SK-N-DZ (cell line): Measurements from ENCODE around the gene ISG20.
A peak's percentile ranks its signal among the peaks of the same experiment; 100 is the strongest.

ENCODE experiments used
- DNase-seq: peaks from one replicate; pipeline ENCODE4 v3.0.0-alpha.2; 2015; ENCODE audit warnings: low spot score

Gene ISG20

DNA sequence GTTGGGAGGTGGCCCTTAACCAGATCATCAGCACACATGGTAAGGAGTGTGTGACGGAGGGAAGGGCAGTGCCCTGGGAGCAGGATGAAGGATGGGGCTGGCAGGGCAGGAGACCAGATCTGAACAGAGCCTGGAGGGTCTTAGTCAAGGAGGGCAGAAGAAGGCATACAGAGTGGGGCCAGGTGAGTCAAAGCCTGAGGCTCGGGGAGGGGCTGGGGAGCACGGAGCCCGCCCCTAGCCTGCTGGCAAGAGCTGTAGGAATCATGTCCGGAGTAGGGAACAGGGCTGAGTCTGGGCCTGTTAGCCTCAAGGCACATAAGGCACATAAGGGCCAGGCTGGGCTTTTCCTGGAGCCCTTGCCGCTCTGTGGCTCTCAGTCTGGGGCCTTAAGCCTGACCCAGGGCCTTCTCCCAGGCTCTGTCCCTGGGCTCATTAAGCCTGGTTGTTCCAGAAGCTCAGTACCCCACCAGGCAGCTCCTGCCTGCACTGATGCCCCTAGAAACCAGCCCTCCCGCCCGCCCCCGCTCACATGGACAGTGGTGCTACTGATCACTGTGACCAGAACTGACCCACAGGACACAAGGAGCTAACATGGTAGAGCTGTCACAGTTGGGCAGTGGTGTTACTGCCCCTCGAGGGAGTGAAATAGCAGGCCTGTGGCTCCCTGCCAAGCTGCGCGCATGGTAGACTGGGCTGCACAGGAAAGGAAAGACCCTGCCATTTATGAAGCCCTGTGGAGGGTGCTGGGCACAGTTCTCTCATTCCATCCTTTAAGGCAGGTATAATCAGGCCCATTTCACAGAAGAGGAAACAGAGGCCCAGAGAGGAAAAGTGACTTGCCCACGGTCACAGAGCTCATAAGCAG, 14.6 kb downstream of the ISG20 start:
- no peak for DNase-seq

DNA sequence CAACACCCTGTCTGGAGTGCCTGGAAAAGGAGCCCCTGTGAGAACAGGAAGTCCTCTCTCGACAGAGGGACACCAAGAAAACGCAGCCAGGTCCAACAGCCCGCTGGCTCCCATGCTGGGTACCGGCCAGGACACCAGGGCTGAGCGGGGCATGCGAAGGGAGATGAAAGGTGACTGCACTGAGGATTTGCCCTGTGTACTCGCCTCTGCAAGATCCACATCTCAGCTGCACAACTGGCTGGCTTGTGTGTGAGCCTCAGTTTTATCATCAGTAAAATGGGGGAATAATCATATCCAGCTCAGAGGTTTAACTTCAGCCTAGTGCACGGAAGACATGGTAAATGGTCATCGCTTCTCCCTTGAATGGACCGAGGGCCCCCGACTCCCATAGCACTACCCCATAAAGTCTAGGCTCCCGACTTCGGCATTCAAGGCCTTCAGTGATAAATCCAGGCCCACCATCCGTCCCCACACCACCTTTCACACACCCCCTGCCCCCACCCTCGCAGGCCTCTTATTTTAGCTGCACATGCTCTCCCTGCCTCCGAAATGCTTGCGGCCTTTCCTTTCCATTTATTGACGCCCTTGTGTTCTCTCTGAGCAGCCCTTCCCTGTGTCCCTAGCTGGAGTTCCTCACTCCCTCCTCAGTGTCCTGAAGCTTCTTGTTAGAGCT, 15.8 kb downstream of the ISG20 start:
- DNase-seq, result no peak

DNA sequence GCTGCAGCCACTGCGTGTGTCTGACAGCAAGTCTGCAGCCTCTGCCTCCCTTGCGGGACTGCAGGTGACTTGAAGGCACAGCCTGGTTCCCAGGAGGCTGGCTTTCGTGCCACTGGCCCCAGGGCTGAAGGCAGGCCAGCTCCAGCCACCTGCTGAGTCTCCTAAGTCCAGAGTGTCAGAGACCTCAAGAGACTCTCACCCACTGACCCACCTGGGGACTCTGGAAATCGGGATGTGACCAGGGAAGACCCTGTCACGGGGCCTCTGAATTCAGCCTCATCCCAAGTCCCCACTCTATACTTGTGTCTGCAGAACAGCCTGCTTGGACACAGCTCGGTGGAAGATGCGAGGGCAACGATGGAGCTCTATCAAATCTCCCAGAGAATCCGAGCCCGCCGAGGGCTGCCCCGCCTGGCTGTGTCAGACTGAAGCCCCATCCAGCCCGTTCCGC, 16.3 kb downstream of the ISG20 start:
- no peak for DNase-seq

DNA sequence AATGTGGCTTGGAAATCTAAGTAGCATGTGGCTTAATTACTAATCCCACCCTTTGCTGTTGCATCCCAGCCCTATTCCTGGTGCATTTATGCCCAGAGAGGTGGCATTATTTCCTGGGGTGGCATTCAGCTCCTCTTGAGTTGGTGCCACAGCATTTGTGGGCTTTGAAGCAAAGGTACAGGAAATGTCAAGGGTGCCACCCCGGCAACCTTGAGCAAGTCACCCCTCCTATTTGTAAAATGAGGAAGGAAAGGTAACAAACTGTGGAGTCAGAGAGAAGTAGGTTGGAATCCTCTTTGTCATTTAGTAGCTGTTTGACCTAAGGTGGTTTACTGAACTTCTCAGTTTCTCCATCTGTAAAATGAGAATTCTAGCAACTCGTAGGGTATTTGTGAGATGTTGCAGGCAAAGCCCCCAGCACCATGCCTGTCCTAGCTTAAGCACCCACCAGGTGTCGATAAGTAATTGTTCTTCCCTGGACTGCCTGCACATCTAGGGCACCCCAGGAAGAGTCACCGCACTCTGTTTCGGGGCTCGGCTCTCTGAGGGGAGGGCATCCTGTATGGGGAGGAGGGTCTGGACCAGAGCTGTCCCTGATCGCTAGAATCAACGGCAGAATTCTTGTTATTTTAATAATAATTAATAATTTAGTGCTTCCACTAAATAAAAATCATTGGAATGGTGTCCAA, 17.1 kb downstream of the ISG20 start:
- no peak for DNase-seq

DNA sequence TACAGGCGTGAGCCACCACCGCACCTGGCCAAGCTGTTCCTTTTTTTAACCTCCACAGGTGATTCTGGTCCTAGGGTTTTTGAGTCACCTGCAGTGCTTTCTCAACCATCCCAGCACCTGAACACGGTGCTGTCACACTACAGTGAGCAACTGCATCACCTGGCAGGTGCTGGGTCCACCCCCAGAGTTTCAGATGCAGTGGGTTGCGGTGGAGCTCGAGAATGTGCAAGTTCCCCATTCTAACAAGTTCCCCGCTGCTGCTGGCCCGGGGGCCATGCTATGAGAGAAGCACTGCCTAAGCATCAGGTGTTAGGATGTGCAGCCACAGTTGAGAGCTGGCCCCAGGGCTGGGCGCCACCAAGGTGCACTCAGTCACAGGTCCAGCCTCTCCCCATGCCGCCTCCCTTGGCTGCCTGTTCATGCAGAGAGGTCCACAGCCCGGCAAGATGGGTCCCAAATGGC, 18.0 kb downstream of the ISG20 start:
- DNase-seq, result no peak

DNA sequence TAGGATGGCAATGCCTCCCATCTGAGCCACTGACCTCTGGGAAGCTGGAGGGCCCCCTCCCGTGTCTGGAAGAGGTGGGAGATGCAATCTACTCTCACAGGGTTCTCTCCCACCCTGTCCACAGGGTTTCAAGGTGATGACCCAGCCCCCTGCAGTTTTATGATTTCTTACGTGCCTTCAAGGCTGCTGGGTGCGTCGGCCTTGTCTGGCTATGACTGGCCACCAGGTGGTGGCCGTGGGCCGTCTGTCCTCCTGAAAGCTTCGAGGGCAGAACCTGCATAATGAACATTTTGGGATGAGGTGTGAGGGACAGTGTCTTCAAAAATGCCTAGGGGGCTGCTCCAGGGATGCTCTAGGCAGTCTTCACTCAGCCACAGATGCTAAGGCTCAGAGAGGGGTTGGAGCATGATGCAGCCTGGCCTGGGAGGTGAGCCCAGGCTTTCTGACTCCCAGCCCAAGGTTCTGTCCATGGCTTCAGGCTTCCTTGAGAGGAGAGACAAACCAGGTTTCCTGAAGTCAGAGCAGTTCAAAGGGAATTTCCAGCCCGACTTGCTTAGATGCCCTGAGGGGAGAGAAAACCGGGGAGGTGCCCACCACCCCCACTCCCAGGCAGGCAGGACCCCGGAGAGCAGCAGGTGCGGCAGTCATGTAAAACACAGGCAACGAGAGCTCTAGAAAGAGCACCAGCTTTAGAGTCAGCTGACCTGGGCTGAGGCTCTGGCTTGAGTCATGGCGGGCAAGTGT, 18.7 kb downstream of the ISG20 start:
- peak; percentile 57 for DNase-seq

DNA sequence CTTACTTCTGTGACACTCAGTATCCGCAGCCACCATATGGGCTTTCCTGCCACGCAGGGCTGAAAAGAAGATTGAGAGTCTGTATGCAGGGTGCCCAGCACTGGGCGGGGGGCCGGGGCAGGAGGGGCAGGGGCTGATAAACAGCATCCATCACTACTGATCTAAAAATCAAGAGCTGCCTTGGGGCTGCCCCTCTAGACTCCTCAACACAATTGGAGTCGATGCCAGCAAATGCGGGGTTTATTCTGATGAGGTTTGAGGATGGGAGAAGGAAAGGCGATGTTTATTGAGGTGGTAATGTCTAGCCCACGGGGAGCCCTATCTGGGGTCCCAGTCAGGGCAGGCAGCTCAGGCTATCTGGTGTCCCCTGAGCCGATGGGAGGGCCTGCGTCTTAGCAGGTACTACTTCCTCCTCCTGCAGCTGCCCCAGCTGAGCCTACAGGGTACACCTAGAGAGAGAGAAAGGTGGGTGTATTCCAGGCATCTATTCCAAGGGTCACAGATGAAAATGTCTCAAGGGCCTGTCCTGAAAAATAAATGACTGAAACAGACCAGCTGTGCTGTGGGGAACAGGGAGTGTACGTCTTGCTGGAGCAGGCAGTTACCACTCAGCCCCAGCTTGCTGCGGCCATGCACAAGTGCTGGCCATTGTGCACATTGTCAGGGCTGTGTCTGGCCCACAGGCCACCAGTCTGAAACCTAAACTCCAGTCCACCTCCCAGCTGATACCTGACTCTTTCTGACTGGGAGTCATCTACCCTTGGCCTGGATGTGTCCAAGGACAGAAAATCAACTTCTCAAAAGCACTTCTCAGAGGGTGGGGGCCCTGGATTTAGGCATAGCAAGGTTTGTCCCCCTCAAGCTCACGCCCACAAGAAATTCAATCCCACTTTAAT, 19.5 kb downstream of the ISG20 start:
- DNase-seq, result no peak

DNA sequence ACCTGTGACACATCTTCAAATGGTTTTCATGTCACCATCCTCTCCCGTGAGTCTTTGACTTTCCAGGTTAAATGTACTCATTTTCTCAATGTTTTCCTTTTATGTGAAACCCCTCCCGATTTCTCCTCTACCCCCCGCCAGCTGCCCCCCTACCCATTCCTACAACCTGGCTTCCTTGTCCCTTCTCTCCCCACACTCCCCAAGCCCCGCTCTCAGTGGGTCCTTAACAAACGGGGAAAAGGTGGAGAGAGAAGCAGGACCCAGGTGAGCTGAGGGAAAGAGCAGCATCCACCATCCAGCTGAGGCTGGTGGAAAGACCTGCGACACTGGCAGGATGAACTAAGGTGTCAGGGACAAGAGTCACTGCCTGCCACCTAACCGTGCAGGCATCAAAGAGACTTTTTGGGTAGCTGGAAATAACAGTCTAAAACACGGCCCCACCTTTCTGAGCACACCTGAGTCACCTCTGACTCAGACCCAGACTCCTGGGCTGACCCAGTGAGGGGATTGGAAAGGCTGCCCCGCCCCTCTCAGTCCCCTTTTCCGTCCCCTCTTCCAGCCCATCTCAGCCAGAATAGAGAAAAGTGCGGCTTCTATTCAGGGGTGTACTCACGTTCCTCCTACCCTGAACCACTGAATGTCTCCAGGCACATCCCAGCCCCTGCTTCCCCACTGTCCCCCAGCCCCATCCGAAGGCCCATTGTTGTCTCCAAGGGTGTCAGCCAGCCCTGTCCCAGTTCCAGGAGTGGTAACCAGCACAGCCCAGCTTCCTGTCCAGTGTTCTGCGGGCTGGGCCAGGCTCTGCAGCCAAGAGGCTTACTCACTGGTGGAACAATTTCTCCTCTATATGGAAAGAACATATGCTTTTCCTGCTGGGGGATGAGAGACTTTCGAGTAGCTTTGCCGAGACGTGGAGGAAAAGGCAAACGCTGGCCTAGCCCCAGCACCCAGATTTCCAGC, 20.4 kb downstream of the ISG20 start:
- DNase-seq, result no peak

DNA sequence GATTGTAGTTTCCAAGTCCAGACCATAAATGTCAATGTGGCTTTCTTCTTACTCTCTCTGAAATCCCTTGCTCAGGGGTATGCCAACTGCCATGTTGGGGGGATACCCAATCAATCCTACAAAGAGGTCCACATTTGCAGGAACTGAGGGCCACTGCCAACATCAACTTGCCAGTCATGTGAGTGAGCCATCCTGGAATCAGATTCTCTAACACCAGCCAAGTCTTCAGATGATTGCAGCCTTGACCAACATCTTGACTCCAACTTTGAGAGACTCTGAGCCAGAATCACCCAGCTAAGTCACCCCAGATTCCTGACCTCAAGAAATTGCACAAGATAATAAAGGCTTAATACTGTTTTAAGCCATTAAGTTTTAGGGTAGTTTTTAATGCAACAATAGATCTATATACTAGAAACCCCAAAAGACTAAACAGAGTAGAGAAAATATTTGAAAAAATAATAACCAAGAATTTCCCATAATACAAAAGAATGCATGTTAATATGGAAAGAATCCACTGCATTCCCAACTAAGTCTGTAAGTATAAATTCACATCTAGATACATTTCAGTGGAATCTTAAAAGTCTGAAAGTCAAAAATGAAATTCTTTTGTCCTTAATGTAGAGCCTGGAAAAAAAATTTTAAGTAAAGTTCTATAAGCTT, 22.4 kb downstream of the ISG20 start:
- DNase-seq, result no peak

DNA sequence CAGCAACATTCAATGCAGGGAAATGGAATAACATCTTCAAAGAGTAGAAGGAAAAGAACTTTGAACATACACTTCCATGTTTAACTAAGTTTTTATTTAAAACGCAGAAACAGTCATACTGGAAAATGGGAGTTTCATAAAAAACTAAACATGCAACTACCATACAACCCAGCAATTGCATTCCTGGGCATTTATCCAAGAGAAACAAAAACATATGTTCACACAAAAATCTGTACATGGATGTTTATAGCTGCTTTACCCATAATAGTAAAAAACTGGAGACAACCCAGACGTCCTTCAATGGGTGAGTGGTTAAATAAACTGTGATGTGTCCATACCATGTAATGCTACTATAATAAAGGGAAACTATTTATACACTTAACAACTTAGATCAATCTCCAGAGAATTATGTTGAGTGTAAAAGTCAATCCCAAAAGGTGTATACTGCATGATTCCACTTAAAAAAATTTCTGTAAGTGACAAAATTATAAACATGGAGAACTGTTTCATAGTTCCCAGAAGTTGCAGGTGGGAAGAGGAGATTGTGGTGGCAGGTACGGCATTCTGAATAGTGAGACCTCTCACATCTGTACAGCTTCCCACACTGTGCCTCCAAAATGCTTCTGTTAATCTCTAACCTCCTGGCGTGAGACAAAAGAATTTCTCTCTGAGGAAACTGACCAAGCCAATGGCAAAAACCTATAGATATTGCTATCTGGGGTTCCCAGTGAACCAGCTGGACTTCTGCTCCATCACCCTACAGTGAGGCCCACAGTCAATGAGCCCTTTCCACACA, 23.1 kb downstream of the ISG20 start:
- DNase-seq, result no peak

DNA sequence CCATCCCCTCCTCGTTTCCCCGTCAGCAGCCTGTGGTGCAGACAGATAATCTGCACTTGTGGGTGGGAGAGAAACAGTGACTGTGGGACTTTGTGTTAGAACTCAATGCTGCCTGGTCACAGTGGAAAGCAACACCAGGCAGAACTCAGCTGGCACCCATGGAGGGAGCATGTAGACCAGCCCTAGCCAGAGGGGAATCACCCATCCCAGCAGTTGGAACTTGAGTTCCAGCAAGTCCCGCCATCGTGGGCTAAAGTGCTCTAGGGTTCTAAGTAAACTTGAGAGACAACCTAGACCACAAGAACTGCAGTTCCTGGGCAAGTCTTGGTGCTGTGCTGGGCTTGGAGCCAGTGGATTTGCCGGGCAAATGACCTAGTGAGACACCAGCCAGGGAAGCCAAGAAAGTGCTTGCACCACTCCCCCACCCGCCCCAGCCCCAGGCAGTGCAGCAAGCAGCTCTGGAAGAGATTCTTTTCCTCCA, 24.4 kb downstream of the ISG20 start:
- no peak for DNase-seq

DNA sequence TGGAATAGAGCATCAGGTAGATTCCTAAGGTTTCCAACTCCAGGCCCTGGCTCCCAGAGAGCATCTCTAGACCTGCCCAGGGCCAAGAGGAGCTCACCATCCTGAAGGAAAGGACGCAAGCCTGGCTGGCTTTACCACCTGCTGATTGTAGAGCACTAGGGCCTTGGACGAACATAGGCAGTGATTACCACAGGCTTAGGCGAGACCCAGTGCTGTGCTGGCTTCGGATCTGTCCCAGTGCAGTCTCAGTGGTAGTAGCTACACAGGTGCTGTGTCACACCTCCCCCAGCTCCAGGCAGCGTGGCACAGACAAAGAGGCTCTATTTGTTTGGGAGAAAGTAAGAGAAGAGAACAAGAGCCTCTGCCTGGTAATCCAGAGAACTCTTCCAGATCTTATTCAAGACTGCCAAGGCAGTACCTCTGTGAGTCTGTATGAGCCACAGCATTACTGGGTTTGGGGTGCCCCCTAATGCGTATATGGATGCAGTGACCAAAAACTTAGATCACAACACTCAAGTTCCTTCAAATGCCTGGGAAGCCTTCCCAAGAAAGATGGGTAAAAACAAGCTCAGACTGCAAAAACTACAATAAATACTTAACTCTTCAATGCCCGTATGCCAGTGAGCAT, 25.4 kb downstream of the ISG20 start:
- DNase-seq, result no peak

DNA sequence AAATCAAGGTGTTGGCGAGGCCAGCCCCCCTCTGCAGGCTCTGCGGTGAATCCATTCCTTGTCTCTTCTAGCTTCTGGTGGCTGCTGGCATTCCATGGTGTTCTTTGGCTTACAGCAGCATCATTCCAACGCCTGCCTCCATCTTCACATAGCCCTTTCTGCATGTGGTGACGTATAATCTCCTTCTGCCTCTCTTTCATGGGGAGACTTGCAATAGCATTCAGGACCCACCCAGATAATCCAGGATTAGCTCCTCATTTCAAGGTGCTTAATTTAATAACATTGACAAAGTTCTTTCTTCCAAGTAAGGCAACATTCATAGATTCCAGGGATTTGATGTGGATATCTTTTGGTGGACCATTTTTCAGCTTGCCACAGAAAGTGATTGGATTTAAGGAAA, 35.8 kb downstream of the ISG20 start:
- no peak for DNase-seq

DNA sequence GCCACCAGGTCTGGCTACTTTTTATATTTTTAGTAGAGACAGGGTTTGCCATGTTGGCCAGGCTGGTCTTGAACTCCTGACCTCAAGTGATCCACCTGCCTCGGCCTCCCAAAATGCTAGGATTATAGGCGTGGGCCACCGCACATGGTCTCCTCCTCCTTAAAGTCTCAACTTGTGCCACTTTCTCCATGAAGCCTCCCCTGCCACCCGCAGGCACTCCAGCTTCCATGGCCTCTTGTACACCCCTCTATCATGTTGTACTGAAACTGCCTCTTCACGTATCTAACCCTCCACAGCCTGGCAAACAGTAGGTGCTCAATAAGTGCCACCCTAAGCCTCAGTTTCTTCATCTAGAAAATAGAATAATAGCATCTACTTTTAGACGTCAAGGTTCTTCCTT, 39.9 kb downstream of the ISG20 start:
- DNase-seq, result no peak

DNA sequence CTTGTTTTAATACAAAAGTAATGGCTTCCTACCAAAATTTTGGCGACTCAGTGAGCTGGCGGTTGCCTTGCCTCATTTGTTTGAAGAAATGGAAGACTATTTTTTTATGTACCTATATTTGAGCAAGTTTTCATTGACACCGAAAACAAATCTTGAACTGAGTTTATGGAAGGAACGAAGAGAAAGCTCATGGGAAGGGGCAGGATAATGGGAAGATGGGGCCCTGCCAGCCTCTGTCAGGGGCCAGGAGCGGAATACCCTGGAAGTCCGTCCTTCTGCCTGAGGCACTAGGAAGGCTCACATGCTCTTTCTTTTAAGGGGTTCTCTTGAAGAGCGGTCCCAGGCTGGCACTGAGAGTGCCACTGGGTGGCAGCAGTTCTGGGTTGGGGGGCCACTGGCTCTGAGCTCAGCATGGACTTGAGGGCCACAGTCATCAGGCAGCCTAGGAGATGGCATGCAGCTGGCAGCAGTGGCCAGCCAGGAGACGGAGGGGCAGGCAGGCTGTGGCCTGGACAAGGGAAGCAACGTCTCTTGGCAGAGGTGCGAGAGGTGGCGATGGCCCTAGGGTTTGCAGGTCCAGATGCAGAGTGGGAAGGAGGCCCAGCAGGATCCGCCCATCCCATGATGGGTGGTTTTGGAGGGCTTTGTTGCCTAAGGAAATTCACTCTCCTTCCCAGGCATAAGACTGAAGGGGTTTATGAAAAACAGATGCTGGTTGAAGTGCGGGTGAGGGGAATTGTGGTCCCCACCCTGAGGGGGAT, 41.6 kb downstream of the ISG20 start:
- DNase-seq, result no peak

DNA sequence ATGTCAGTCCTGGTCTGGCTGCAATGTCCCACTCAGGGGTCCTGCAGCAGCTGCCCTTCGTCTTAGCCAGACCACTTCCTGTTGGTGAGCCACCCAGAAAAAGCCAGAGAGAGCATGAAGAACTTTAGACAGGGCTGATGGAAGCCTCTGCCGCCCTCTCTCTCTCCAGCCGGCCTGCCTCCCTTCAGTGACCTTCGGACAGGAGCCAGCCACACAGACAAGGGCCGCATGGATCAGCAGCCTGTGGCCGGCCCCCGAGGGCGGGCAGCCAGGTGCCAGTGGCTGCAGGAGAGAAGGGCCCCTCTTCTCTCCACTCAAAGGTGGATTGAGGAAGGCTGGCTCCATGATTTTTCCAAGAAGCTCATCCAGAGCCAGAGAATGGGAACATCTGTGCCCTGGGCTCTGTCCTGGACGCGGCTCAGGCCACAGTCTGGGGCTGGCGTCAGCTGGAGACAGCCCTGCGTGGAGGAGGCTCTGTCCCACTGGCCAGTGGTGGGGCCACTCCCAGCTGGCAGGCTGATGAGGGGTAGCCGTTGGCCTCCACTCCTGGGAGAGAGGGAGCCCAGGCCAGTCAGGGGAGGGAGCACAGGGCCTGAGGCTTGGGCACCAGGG, 42.9 kb downstream of the ISG20 start:
- no peak for DNase-seq
